Vagina (tissue), 2 donors: ENCODE data around the gene TNIK. TPM values are rescaled to one million over a fixed set of nuclear protein-coding genes. Genes with fewer than 3 reads are reported as not detected.

Source experiments
- DNase-seq, 2 donors: peaks; one replicate each; pipeline ENCODE4 v3.0.0-alpha.2; 2017; ENCODE audit errors: extremely low spot score in 2 of 2
- H3K27ac ChIP-seq: fragments of 200-600 bp; sonication (generic); one replicate; pipeline ENCODE4 v1.5.1; 2019
- H3K27me3 ChIP-seq: fragments of 200-600 bp; sonication (generic); one replicate; pipeline ENCODE4 v1.5.1; 2019
- H3K36me3 ChIP-seq, 2 donors: fragments of 200-600 bp; sonication (generic); one replicate each; pipeline ENCODE4 v1.5.1; 2017 to 2019
- H3K4me1 ChIP-seq: fragments of 200-600 bp; sonication (generic); one replicate; pipeline ENCODE4 v1.5.1; 2019
- H3K4me3 ChIP-seq, 2 donors: fragments of 200-600 bp; sonication (generic); 1 replicate in 1 of 2; 2 replicates in 1 of 2; pipeline ENCODE4 v1.5.1; 2016 to 2019
- H3K9me3 ChIP-seq: fragments of 200-600 bp; sonication (generic); one replicate; pipeline ENCODE4 v1.5.1; 2019
- POLR2A ChIP-seq, 2 donors: fragments of 450-650 bp; IDR thresholded peaks; one replicate each; pipeline ENCODE4 v1.6.1; 2017; ENCODE audit warnings: antibody characterized with exemption in 2 of 2, mild to moderate bottlenecking in 2 of 2, moderate library complexity in 2 of 2
- POLR2AphosphoS5 ChIP-seq, 2 donors: sonication (generic); formaldehyde crosslinking; IDR thresholded peaks; one replicate each; pipeline ENCODE4 v1.9.0; 2017; ENCODE audit warnings: antibody characterized with exemption in 2 of 2, mild to moderate bottlenecking in 2 of 2, low read depth in 1 of 2; ENCODE audit not compliant: insufficient read depth in 1 of 2
- intact Hi-C: fragments of 100-400 bp; cut with DNase I; formaldehyde crosslinking; loops from one replicate; pipeline ENCODE4 v1.15.1; 2023
- total RNA-seq: library from RNA; depleted of rRNA; stranded (reverse); fragments of >200 nt; gene quantifications from one replicate; pipeline ENCODE4 v1.2.3, GENCODE V29; 2016
- TF ChIP-seq, protein P1 (sequence below), 3 experiments: fragments of 450-650 bp in 2 of 3; fragments of 200-600 bp in 1 of 3; sonication (generic) in 1 of 3; IDR thresholded peaks; one replicate each; pipeline ENCODE4 v1.5.1; 2017 to 2019; ENCODE audit warnings: antibody characterized with exemption in 3 of 3, mild to moderate bottlenecking in 2 of 3, moderate library complexity in 2 of 3

Gene TNIK
- total RNA-seq, 1 donor from 2014 or later, result 5.9 TPM

DNA sequence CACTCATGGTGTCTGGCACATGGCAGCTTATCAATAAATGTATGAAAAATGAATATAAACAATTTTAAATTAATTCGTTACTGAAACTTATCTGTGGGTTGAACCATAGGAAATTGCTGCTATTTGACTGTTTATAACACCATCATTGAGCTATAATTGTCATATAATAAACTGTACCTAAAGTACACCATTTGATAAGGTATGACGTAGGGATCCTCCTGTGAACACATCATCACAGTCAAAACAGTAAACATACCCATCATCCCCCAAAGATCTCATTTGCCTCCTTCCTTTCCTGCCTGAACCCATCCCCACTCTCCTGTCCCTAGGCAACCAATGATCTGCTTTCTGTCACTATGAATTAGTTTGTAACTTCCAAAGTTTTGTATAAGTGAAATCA is 282.7 kb downstream of the TNIK start:
- no peak for DNase-seq
- TF ChIP-seq POLR2AphosphoS5 (IDR thresholded peaks at IDR 0.05; ENCODE audit: insufficient read depth in 1 of 2, low read depth in 1 of 2), result no peak
- no peak for TF ChIP-seq POLR2A (IDR thresholded peaks at IDR 0.05)
- TF ChIP-seq, protein P1, sequence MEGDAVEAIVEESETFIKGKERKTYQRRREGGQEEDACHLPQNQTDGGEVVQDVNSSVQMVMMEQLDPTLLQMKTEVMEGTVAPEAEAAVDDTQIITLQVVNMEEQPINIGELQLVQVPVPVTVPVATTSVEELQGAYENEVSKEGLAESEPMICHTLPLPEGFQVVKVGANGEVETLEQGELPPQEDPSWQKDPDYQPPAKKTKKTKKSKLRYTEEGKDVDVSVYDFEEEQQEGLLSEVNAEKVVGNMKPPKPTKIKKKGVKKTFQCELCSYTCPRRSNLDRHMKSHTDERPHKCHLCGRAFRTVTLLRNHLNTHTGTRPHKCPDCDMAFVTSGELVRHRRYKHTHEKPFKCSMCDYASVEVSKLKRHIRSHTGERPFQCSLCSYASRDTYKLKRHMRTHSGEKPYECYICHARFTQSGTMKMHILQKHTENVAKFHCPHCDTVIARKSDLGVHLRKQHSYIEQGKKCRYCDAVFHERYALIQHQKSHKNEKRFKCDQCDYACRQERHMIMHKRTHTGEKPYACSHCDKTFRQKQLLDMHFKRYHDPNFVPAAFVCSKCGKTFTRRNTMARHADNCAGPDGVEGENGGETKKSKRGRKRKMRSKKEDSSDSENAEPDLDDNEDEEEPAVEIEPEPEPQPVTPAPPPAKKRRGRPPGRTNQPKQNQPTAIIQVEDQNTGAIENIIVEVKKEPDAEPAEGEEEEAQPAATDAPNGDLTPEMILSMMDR (IDR thresholded peaks at IDR 0.05), result no peak
- Histone ChIP-seq H3K4me3 (no peak overlapping the region), H3K4me1 (no peaks in the 10 kb centered on the region), H3K27me3 (no peaks in the 10 kb centered on the region), H3K27ac (no peak overlapping the region), H3K9me3 (no peaks in the 10 kb centered on the region), H3K36me3 (no peaks in the 10 kb centered on the region)
- intact Hi-C loops, result no loop called here

DNA sequence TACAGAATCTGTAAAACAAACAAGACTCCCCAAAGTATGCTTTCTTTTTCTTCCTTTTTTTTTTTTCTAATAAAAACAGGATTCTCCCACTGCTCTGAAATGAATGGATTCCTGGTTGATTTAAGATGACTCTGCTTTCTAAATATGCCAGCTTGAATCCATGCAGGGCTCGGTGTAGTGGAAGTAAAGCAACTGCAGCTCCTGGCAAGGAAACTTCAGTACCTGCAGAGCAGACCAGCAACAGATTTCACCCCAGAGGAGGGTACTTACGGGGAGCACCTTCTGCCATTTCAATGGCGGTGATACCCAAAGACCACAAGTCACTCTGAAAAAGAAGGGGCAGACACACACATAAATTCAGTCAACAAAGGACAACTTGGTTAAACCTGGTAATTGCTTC is 283.1 kb downstream of the TNIK start:
- no peaks in the 10 kb centered on the region for H3K27me3 ChIP-seq
- H3K4me3 ChIP-seq, result no peak overlapping the region
- DNase-seq, result no peak
- H3K36me3 ChIP-seq, result no peaks in the 10 kb centered on the region
- no peak overlapping the region for H3K27ac ChIP-seq
- intact Hi-C loops, result no loop called here
- H3K4me1 ChIP-seq, result no peaks in the 10 kb centered on the region
- TF ChIP-seq POLR2A (IDR thresholded peaks at IDR 0.05) (no peak), POLR2AphosphoS5 (IDR thresholded peaks at IDR 0.05; ENCODE audit: insufficient read depth in 1 of 2, low read depth in 1 of 2) (no peak)
- TF ChIP-seq, protein P1 (IDR thresholded peaks at IDR 0.05), result no peak
- H3K9me3 ChIP-seq, result no peaks in the 10 kb centered on the region

DNA sequence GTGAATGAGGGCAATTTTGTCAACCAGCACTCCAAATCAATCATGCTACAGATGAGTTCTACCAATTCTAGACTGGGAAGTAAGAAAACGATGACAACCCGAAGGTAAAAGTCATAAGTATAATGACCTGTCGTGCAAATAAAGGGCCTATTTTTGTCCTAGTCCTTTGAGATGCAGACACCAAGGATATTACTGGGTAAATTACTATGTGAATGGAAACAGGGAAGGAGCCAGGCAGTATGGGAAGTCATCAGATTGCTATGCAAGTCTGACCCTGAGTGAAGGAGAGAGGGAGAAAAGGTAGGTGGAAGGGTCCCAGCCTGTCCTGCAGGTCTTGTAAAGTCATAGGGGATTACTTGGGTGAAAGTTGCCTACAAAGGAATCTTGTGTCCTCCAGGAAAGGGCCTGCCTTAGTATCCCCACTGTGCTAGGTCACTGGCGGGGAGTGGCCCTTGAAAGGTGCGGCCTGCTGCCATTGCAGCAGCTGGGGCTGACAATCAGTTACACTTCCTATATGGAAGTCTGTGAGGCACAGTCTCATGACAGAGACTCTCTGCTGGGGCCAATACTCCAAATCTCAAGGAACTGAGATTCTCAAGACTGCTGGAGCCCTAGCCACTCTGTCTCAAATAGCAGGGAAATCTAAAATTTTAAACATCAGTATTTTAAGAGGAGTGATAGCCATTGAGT is 283.8 kb downstream of the TNIK start:
- Histone ChIP-seq H3K27ac (peak overlapping the region; percentile 27), H3K4me1 (no peaks in the 10 kb centered on the region), H3K9me3 (no peaks in the 10 kb centered on the region), H3K4me3 (no peak overlapping the region), H3K27me3 (no peaks in the 10 kb centered on the region), H3K36me3 (no peaks in the 10 kb centered on the region)
- intact Hi-C loops, result no loop called here
- TF ChIP-seq, protein P1 (IDR thresholded peaks at IDR 0.05), result no peak
- TF ChIP-seq POLR2AphosphoS5 (IDR thresholded peaks at IDR 0.05; ENCODE audit: insufficient read depth in 1 of 2, low read depth in 1 of 2) (no peak), POLR2A (IDR thresholded peaks at IDR 0.05) (no peak)
- DNase-seq, result no peak

DNA sequence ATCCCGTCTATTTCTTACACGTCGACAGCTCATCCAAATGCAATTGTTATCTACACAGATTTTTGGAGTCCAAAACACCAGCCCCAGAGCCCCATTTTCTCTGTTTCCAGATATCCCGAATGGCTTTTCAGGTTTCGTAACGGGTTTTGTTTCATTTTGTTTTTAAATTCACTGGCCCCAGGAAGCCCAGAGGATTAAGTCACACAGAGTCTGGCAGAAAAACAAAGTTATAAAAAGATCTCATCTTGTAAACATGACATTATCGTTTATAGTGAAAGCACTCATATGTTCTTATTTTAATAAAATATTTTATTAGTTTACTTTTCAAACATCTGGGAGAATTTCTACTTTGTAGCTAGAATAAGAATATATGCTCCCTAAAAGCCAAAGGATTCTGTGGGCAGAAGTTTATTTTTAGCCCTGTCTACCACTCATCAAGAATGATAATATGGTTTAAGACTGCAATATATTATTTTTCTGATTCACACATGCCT is 284.4 kb downstream of the TNIK start:
- Histone ChIP-seq H3K27ac (peak overlapping the region; percentile 27), H3K36me3 (no peaks in the 10 kb centered on the region), H3K27me3 (no peaks in the 10 kb centered on the region), H3K9me3 (no peaks in the 10 kb centered on the region), H3K4me1 (no peaks in the 10 kb centered on the region), H3K4me3 (peak overlapping the region in 1 of 2 donors; percentile 22)
- intact Hi-C loops, result no loop called here
- DNase-seq, result no peak
- TF ChIP-seq, protein P1 (IDR thresholded peaks at IDR 0.05), result no peak
- TF ChIP-seq POLR2AphosphoS5 (IDR thresholded peaks at IDR 0.05; ENCODE audit: insufficient read depth in 1 of 2, low read depth in 1 of 2), result peak in 1 of 2 donors; percentile 37

DNA sequence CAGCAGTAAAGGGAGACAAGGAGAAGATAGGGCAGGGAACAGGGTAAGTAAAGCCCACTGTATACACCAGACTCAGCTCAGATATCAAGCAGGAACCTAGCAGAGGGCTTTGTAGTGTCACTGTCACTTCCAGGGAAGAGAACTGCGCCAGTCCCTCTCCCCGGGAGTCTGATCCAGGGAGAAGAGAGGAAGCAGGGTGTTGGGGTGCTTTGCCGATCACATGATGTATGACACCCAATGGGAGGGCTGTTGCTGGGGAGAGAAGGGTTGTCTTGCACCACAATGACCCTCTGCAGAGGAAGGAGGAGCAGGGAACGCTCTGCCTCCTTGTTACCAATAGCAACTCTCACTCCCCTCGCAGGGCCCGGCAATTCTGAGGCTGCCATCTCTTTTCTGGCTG is 286.5 kb downstream of the TNIK start:
- H3K4me1 ChIP-seq, result no peaks in the 10 kb centered on the region
- no peak overlapping the region for H3K4me3 ChIP-seq
- H3K27me3 ChIP-seq, result no peaks in the 10 kb centered on the region
- H3K27ac ChIP-seq, result no peak overlapping the region
- DNase-seq, result no peak
- no peaks in the 10 kb centered on the region for H3K9me3 ChIP-seq
- H3K36me3 ChIP-seq, result no peaks in the 10 kb centered on the region
- TF ChIP-seq, protein P1 (IDR thresholded peaks at IDR 0.05), result no peak
- no peak for TF ChIP-seq POLR2AphosphoS5 (IDR thresholded peaks at IDR 0.05; ENCODE audit: insufficient read depth in 1 of 2, low read depth in 1 of 2)
- TF ChIP-seq POLR2A (IDR thresholded peaks at IDR 0.05), result no peak
- intact Hi-C loops, result no loop called here
